HepG2 (cell line): ENCODE measurements around the gene AUP1. TPM values are rescaled to one million over a fixed set of nuclear protein-coding genes. Genes with fewer than 3 reads are reported as not detected.

ENCODE experiments used
- ATF7 ChIP-seq, 2 experiments: fragments of 450-650 bp in 1 of 2; sonication (generic) in 1 of 2; formaldehyde crosslinking in 1 of 2; IDR thresholded peaks; 2 replicates each; pipeline versions ENCODE4 v1.4.0 to v1.6.1; 2016 to 2020; ENCODE audit warnings: antibody characterized with exemption in 1 of 2, mild to moderate bottlenecking in 1 of 2, missing genetic modification reagents in 1 of 2
- DDIT3 ChIP-seq: sonication (generic); formaldehyde crosslinking; IDR thresholded peaks from 2 replicates; pipeline ENCODE4 v1.4.0; 2020; ENCODE audit warnings: mild to moderate bottlenecking, missing genetic modification reagents
- DNMT1 ChIP-seq: sonication (generic); formaldehyde crosslinking; IDR thresholded peaks from 2 replicates; pipeline ENCODE4 v1.5.1; 2020; ENCODE audit warnings: mild to moderate bottlenecking, missing genetic modification reagents
- DZIP1 ChIP-seq: sonication (generic); formaldehyde crosslinking; IDR thresholded peaks from 2 replicates; pipeline ENCODE4 v1.5.0; 2020; ENCODE audit warnings: mild to moderate bottlenecking, missing genetic modification reagents
- ELF1 ChIP-seq: sonication (generic); formaldehyde crosslinking; IDR thresholded peaks from 2 replicates; pipeline ENCODE4 v1.4.0; 2020; ENCODE audit warnings: missing genetic modification reagents
- ETV6 ChIP-seq: sonication (generic); formaldehyde crosslinking; conservative IDR thresholded peaks from 2 replicates; pipeline ENCODE4 v1.4.0; 2020; ENCODE audit warnings: missing genetic modification reagents
- GATAD2A ChIP-seq: IDR thresholded peaks from 2 replicates; pipeline ENCODE4 v1.6.1; 2016
- JDP2 ChIP-seq: sonication (generic); formaldehyde crosslinking; IDR thresholded peaks from 2 replicates; pipeline ENCODE4 v1.8.1; 2022; ENCODE audit warnings: missing genetic modification reagents, borderline replicate concordance
- MAFF ChIP-seq: IDR thresholded peaks from 2 replicates; pipeline ENCODE4 v1.6.1; 2011; ENCODE audit warnings: low read depth, low read length, improper control_type of control experiment
- NR2C2 ChIP-seq: sonication (generic); formaldehyde crosslinking; IDR thresholded peaks from 2 replicates; pipeline ENCODE4 v1.4.0; 2020; ENCODE audit warnings: missing genetic modification reagents, mild to moderate bottlenecking, moderate library complexity, borderline replicate concordance
- PAXIP1 ChIP-seq: sonication (generic); formaldehyde crosslinking; conservative IDR thresholded peaks from 2 replicates; pipeline ENCODE4 v1.4.0; 2020; ENCODE audit warnings: mild to moderate bottlenecking, missing genetic modification reagents, moderate library complexity
- SOX6 ChIP-seq, 2 experiments: fragments of 450-650 bp in 1 of 2; sonication (generic) in 1 of 2; formaldehyde crosslinking in 1 of 2; IDR thresholded peaks; 2 replicates each; pipeline versions ENCODE4 v1.4.0 to v1.6.1; 2017 to 2020; ENCODE audit warnings: antibody characterized with exemption in 1 of 2, mild to moderate bottlenecking in 1 of 2, missing genetic modification reagents in 1 of 2
- TBL1XR1 ChIP-seq: fragments of 150-350 bp; IDR thresholded peaks from 2 replicates; pipeline ENCODE4 v1.6.1; 2014; ENCODE audit warnings: borderline replicate concordance, low read length; ENCODE audit not compliant: partially characterized antibody
- YEATS4 ChIP-seq: sonication (generic); formaldehyde crosslinking; IDR thresholded peaks from 2 replicates; pipeline ENCODE4 v1.4.0; 2020; ENCODE audit warnings: missing genetic modification reagents, borderline replicate concordance
- ZBTB49 ChIP-seq: sonication (generic); formaldehyde crosslinking; IDR thresholded peaks from 2 replicates; pipeline ENCODE4 v1.4.0; 2020; ENCODE audit warnings: missing genetic modification reagents, borderline replicate concordance
- ZBTB7A ChIP-seq: sonication (generic); formaldehyde crosslinking; IDR thresholded peaks from 2 replicates; pipeline ENCODE4 v1.8.0; 2022; ENCODE audit warnings: mild to moderate bottlenecking, missing genetic modification reagents
- ZNF124 ChIP-seq: sonication (generic); formaldehyde crosslinking; IDR thresholded peaks from 2 replicates; pipeline ENCODE4 v1.4.0; 2020; ENCODE audit warnings: missing genetic modification reagents
- ZNF34 ChIP-seq: sonication (generic); formaldehyde crosslinking; IDR thresholded peaks from 2 replicates; pipeline ENCODE4 v1.4.0; 2020; ENCODE audit warnings: mild to moderate bottlenecking, missing genetic modification reagents, borderline replicate concordance
- ZNF446 ChIP-seq: sonication (generic); formaldehyde crosslinking; IDR thresholded peaks from 2 replicates; pipeline ENCODE4 v1.5.0; 2020; ENCODE audit warnings: mild to moderate bottlenecking, missing genetic modification reagents
- ZNF749 ChIP-seq: sonication (generic); formaldehyde crosslinking; IDR thresholded peaks from 2 replicates; pipeline ENCODE4 v1.8.0; 2022; ENCODE audit warnings: mild to moderate bottlenecking, missing genetic modification reagents, moderate library complexity, borderline replicate concordance
- polyA plus RNA-seq, 8 experiments: library from polyadenylated mRNA; depleted of rRNA in 3 of 8; stranded (reverse) in 7 of 8; unstranded in 1 of 8; fragments of >200 nt; fragmentation: Illumina TruSeq in 4 of 8; extraction: Trizol in 4 of 8; gene quantifications; 2 replicates each; pipeline versions ENCODE4 v1.2.1 to v1.2.3, GENCODE V29; 2011 to 2016; ENCODE audit warnings: low read depth in 4 of 8, missing spikeins in 1 of 8, mixed read lengths in 1 of 8; ENCODE audit not compliant: insufficient read depth in 1 of 8
- total RNA-seq, 5 experiments: library from RNA; depleted of rRNA; stranded (reverse); fragments of >200 nt; fragmentation: Illumina TruSeq; extraction: Trizol; gene quantifications; 2 replicates each; pipeline ENCODE4 v1.2.3, GENCODE V29; 2016; ENCODE audit warnings: low read depth in 1 of 5

Gene AUP1
- total and polyA plus RNA-seq, 2 of the 13 experiments (the other 11 are each of a cell fraction or from before 2014, with no cell fraction given) = 174 to 267 TPM

GRCh38 chr2:74503506-74504475 lies 25.7 kb downstream of the AUP1 start (continued):
- TF ChIP-seq PAXIP1 (no peak), SOX6 (IDR thresholded peaks at IDR 0.05) (no peak), SOX6 (CRISPR knock-in tag; IDR thresholded peaks at IDR 0.05) (no peak), ZNF749 (no peak; the same call in 1 of the 2 replicates), ELF1 (CRISPR knock-in tag) (no peak), JDP2 (no peak), GATAD2A (no peak), DDIT3 (CRISPR knock-in tag) (no peak), ATF7 (IDR thresholded peaks at IDR 0.05) (no peak), ATF7 (CRISPR knock-in tag; IDR thresholded peaks at IDR 0.05) (no peak; the same call in 1 of the 2 replicates), MAFF (no peak), YEATS4 (CRISPR knock-in tag) (no peak), DNMT1 (CRISPR knock-in tag) (no peak), NR2C2 (CRISPR knock-in tag) (no peak), TBL1XR1 (no peak), ZNF34 (CRISPR knock-in tag) (no peak), ZBTB7A (CRISPR knock-in tag) (no peak), DZIP1 (CRISPR knock-in tag) (no peak), ZNF446 (CRISPR knock-in tag) (no peak), ETV6 (CRISPR knock-in tag) (no peak), ZNF124 (CRISPR knock-in tag) (no peak), ZBTB49 (no peak)
